ENCODE results near the gene PLTP. TPM values are rescaled to one million over a fixed set of nuclear protein-coding genes. Genes with fewer than 3 reads are reported as not detected.

Gene PLTP
- total and polyA plus RNA-seq, 2 of the 13 experiments (the other 11 are each of a cell fraction or from before 2014, with no cell fraction given) = 16.9 to 28.6 TPM

GRCh38 chr20:45946149-45946970 is 34.4 kb upstream of the PLTP start (continued):
- TF ChIP-seq BCL3 (CRISPR knock-in tag; IDR thresholded peaks at IDR 0.05) (peak; percentile 97), MIER3 (CRISPR knock-in tag; IDR thresholded peaks at IDR 0.05; ENCODE audit: borderline replicate concordance) (peak; percentile 96; the same call in 1 of the 2 replicates), SKI (IDR thresholded peaks at IDR 0.05; ENCODE audit: partially characterized antibody) (no peak), ZNF232 (CRISPR knock-in tag; IDR thresholded peaks at IDR 0.05; ENCODE audit: borderline replicate concordance) (peak; percentile 98; the same call in 1 of the 2 replicates), MED1 (CRISPR knock-in tag; IDR thresholded peaks at IDR 0.05) (peak; percentile 91), ZNF407 (CRISPR knock-in tag; IDR thresholded peaks at IDR 0.05; ENCODE audit: not compliant biosample characterization) (peak; percentile 80), NR2F6 (IDR thresholded peaks at IDR 0.05) (peak; percentile 78; the same call in 1 of the 2 replicates), NR2F6 (CRISPR knock-in tag; IDR thresholded peaks at IDR 0.05) (peak; percentile 93), PTBP1 (IDR thresholded peaks at IDR 0.05; ENCODE audit: low read depth, low read length, poor library complexity, severe bottlenecking) (no peak), HMG20A (CRISPR knock-in tag; IDR thresholded peaks at IDR 0.05; ENCODE audit: borderline replicate concordance) (peak; percentile 77; the same call in 1 of the 2 replicates), ADNP (CRISPR knock-in tag; IDR thresholded peaks at IDR 0.05) (no peak), LRRFIP1 (CRISPR knock-in tag; conservative IDR thresholded peaks at IDR 0.05) (no peak), ZNF460 (CRISPR knock-in tag; IDR thresholded peaks at IDR 0.05; ENCODE audit: borderline replicate concordance) (no peak), YEATS4 (CRISPR knock-in tag; IDR thresholded peaks at IDR 0.05; ENCODE audit: borderline replicate concordance) (peak; percentile 94), HNRNPLL (IDR thresholded peaks at IDR 0.05; ENCODE audit: low read depth, low read length, poor library complexity, severe bottlenecking) (no peak), CHCHD3 (CRISPR knock-in tag; IDR thresholded peaks at IDR 0.05) (no peak), ZFP36L2 (CRISPR knock-in tag; IDR thresholded peaks at IDR 0.05) (no peak), DNMT1 (CRISPR knock-in tag; IDR thresholded peaks at IDR 0.05) (peak; percentile 17; the same call in 1 of the 2 replicates)

All from HepG2 (cell line).